Measurements from ENCODE around the gene CCDC186.

- TF ChIP-seq CTCF (IDR thresholded peaks at IDR 0.05) (no peak), EP300 (IDR thresholded peaks at IDR 0.05) (no peak)
Measured at GRCh38 chr10:114095559-114096337, 78.3 kb downstream of the CCDC186 start.
